Gastroesophageal sphincter (tissue), 3 donors: ENCODE measurements around the gene COX11.

Experiments used
- CTCF ChIP-seq, 4 experiments: fragments of 200-600 bp in 2 of 4; fragments of 450-650 bp in 2 of 4; sonication (generic) in 1 of 4; IDR thresholded peaks; one replicate each; pipeline ENCODE4 v1.5.1; 2017 to 2019; ENCODE audit warnings: antibody characterized with exemption in 4 of 4, mild to moderate bottlenecking in 2 of 4, moderate library complexity in 2 of 4
- POLR2A ChIP-seq, 2 donors: fragments of 450-650 bp; IDR thresholded peaks; one replicate each; pipeline ENCODE4 v1.6.1; 2017; ENCODE audit warnings: antibody characterized with exemption in 2 of 2, mild to moderate bottlenecking in 2 of 2, moderate library complexity in 1 of 2

DNA sequence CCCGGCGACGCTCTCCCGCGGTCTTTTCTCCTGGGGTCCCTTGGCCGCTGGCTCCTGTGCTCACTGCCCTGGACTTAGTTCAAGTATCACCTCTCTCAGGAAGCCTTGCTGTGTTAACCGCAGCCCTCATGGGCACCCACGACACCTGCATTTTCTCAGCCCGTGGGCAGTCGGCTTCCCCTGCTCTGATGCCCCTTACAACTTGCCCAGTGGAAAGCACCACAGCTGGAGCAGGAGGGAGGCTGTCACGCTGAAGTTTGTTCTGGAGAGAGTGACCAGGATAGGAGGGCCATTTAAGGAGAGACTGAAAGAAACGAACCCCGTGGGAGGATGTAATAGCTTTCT lies 506 bp upstream of the COX11 start:
- TF ChIP-seq CTCF (IDR thresholded peaks at IDR 0.05) (no peak), POLR2A (IDR thresholded peaks at IDR 0.05) (no peak)
